RWPE2 (cell line): ENCODE results near the gene PNPLA1.
A peak's percentile ranks its signal among the peaks of the same experiment; 100 is the strongest.

Experiments used
- ATAC-seq: fragments of 200-7000 bp; cut with Tn5 transposase; 3 replicates; pipeline ENCODE4 v1.9.1; 2021; ENCODE audit warnings: low read depth
- DNase-seq: peaks from one replicate; pipeline ENCODE4 v3.0.0-alpha.2; 2020; ENCODE audit warnings: low spot score
- H3K27ac ChIP-seq: fragments of 450-650 bp; 2 replicates; pipeline ENCODE4 v1.5.1; 2017; ENCODE audit warnings: mild to moderate bottlenecking; ENCODE audit not compliant: poor library complexity, severe bottlenecking
- H3K27me3 ChIP-seq: fragments of 250-450 bp; sonication (Bioruptor Pico); 2 replicates; pipeline ENCODE4 v1.5.1; 2021; ENCODE audit warnings: mild to moderate bottlenecking, moderate library complexity; ENCODE audit not compliant: insufficient read depth, poor library complexity, severe bottlenecking
- H3K36me3 ChIP-seq: fragments of 250-450 bp; sonication (Bioruptor Pico); 2 replicates; pipeline ENCODE4 v1.5.1; 2020; ENCODE audit warnings: low read depth, mild to moderate bottlenecking, moderate library complexity
- H3K4me1 ChIP-seq: fragments of 250-450 bp; sonication (Bioruptor Pico); 2 replicates; pipeline ENCODE4 v1.5.1; 2021; ENCODE audit warnings: mild to moderate bottlenecking, moderate library complexity; ENCODE audit not compliant: insufficient read depth, poor library complexity, severe bottlenecking
- H3K4me3 ChIP-seq: fragments of 250-450 bp; sonication (Bioruptor Pico); 2 replicates; pipeline ENCODE4 v1.5.1; 2021; ENCODE audit warnings: mild to moderate bottlenecking, moderate library complexity; ENCODE audit not compliant: severe bottlenecking
- H3K9me3 ChIP-seq: fragments of 250-450 bp; sonication (Bioruptor Pico); 2 replicates; pipeline ENCODE4 v1.5.1; 2021; ENCODE audit warnings: mild to moderate bottlenecking, moderate library complexity; ENCODE audit not compliant: severe bottlenecking
- TF ChIP-seq, protein P1 (sequence below): fragments of 450-650 bp; IDR thresholded peaks from one replicate; pipeline ENCODE4 v1.5.1; 2017; ENCODE audit warnings: mild to moderate bottlenecking, moderate library complexity; ENCODE audit not compliant: poor library complexity, severe bottlenecking

The PNPLA1 gene

DNA sequence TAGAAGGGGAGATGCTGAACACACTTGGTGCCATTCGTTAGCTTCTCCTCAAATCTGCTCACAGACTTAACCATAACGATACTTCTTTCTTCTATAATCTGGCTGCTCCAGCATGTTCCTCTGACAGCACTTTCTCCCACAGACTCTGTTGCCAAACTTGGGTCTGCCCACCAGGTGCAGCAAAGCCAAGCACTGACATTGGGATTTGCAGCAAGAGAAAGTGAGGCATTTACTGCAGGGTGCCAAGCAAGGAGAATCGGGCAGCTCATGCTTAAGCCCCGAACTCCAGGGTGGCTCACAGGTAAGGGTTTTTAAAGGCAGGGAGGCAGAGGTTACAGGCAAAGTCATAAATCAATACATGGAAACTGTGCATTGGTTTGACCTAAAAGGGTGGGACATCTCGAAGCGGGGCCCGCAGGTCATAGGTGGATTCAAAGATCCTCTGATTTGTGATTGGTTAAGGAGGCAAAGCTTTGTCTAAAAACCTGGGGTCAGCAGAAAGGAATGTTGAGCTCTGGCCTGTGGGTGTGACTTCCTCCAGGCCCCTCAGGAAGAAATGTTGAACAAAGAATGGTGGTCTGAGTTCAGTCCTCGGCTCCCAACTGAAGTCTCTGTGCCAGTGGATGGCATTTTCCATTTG is 25.1 kb upstream of the PNPLA1 start:
- DNase-seq (no peak), ATAC-seq (no peak)
- peaks cover 14% of the 10 kb centered on the region for H3K4me1 ChIP-seq
- TF ChIP-seq, protein P1, sequence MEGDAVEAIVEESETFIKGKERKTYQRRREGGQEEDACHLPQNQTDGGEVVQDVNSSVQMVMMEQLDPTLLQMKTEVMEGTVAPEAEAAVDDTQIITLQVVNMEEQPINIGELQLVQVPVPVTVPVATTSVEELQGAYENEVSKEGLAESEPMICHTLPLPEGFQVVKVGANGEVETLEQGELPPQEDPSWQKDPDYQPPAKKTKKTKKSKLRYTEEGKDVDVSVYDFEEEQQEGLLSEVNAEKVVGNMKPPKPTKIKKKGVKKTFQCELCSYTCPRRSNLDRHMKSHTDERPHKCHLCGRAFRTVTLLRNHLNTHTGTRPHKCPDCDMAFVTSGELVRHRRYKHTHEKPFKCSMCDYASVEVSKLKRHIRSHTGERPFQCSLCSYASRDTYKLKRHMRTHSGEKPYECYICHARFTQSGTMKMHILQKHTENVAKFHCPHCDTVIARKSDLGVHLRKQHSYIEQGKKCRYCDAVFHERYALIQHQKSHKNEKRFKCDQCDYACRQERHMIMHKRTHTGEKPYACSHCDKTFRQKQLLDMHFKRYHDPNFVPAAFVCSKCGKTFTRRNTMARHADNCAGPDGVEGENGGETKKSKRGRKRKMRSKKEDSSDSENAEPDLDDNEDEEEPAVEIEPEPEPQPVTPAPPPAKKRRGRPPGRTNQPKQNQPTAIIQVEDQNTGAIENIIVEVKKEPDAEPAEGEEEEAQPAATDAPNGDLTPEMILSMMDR, result no peak
- H3K27me3 ChIP-seq, result no peaks in the 10 kb centered on the region
- no peak overlapping the region for H3K4me3 ChIP-seq
- H3K27ac ChIP-seq, result no peak overlapping the region
- H3K36me3 ChIP-seq, result no peaks in the 10 kb centered on the region
- H3K9me3 ChIP-seq, result no peaks in the 10 kb centered on the region

DNA sequence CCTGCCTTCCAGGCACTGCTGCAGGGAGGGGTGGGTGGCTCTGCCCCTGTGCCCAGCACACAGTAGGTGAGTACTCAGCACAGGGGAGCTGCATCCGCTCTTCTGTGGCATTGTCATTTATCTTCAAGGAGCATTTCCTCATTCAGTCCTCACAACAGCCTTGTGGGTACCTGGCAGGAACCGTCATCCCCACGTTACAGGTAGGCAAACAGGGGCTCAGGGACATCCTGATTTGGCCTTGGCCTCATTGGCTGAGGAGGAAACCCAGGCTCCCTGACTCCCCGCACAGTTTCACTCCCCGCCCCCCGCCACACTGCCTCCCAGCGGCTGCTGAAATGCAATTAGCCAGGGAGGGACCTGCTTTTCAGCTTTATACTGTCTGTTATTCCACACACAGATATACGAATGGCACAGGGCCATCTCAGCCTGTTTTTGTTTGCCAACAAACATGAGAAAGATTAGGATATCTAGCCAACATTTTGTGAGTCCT is 24.2 kb upstream of the PNPLA1 start:
- H3K36me3 ChIP-seq, result no peaks in the 10 kb centered on the region
- TF ChIP-seq, protein P1, result no peak
- H3K4me1 ChIP-seq, result peaks cover 14% of the 10 kb centered on the region
- no peak overlapping the region for H3K4me3 ChIP-seq
- DNase-seq, result no peak
- no peaks in the 10 kb centered on the region for H3K27me3 ChIP-seq
- H3K27ac ChIP-seq, result no peak overlapping the region
- H3K9me3 ChIP-seq, result no peaks in the 10 kb centered on the region
- ATAC-seq, result no peak

DNA sequence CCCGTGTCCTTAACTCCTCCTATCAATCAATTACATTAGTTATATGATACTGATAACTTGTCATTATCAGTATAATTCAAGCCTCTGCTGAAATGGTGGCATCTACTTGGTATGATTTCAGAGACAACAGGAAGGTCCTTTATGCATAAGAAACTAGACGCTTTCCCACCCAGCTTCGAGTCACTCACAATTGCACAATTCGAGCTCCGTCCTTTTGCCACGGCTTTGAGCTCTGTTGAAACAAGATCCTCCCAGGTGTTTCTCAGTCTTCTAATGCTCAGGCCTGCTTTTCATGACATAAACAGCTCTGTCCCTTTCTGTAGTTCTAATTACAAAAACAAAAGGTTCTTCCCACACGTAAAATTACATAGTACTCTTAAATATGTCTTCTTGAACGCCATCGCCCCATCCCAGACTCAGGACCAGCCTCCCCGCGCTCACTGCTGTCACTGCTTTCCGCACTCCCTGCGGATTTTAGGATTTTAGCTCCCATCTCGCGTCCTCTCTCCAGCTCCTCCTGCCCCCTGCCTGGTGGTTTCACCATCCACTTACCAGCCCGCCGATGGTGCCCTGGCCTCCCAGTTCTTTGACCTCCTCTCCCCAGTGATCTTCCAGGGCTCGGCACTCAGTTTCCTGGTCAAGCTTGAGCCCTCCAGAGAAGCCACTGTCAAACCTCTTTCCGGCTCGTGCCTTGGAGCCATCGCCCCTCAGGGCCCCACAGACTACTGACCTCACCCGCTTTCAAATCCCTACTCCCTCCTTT is 23.2 kb upstream of the PNPLA1 start:
- H3K9me3 ChIP-seq, result no peaks in the 10 kb centered on the region
- H3K4me3 ChIP-seq, result no peak overlapping the region
- H3K4me1 ChIP-seq, result peaks cover 14% of the 10 kb centered on the region
- DNase-seq (no peak), ATAC-seq (no peak)
- no peaks in the 10 kb centered on the region for H3K36me3 ChIP-seq
- TF ChIP-seq, protein P1, result no peak
- H3K27ac ChIP-seq, result no peak overlapping the region
- no peaks in the 10 kb centered on the region for H3K27me3 ChIP-seq

DNA sequence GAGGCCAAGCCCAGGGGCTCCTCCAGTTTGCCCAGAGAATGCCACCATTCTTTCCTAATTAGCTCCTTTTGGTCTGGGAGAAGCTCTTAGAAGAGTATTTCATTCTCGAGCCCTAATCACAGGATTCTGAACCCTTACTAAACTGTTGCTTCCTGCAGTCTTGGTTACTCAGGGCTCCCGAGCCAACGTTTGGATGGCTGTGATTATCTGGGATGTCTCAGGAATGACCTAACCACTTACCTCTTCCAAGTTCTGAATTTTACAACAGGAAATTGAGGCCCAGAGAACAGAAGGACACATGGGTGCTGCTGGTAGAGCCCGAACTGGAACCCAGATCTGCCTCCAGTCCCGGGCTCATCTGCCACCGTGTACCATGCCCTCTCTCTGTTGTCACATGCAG is 22.2 kb upstream of the PNPLA1 start:
- no peaks in the 10 kb centered on the region for H3K27me3 ChIP-seq
- H3K36me3 ChIP-seq, result no peaks in the 10 kb centered on the region
- peak overlapping the region; percentile 18 for H3K27ac ChIP-seq
- ATAC-seq (no peak), DNase-seq (no peak)
- H3K4me3 ChIP-seq, result no peak overlapping the region
- H3K4me1 ChIP-seq, result peaks cover 14% of the 10 kb centered on the region
- H3K9me3 ChIP-seq, result no peaks in the 10 kb centered on the region
- TF ChIP-seq, protein P1, result no peak

DNA sequence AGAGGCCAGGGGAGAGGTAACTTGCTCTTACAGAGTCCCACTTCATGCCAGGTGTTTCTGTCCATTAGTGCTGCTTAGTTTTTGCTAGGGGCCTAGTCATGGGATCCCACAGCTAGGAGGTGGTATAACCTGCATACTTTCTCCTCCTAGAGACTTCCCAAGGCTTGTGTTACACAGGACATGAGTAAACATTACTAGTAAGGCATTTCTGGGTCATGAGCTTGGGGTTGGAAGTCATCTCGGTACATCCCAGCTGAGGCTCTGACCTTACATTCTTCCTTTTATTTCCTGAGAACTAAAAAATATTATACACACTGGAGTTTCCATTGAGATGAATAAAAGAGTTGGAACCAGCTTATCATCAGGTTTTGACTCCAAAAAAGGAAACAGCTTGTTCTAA is 20.9 kb upstream of the PNPLA1 start:
- H3K9me3 ChIP-seq, result no peaks in the 10 kb centered on the region
- no peak for DNase-seq
- no peak overlapping the region for H3K27ac ChIP-seq
- H3K36me3 ChIP-seq, result no peaks in the 10 kb centered on the region
- TF ChIP-seq, protein P1, result no peak
- peaks cover 14% of the 10 kb centered on the region for H3K4me1 ChIP-seq
- no peaks in the 10 kb centered on the region for H3K27me3 ChIP-seq
- no peak overlapping the region for H3K4me3 ChIP-seq
- ATAC-seq, result peak; percentile 46; the same call in 1 of the 3 replicates
